Loucy (cell line): Measurements from ENCODE around the gene IL23R.

Experiments used
- H2AFZ ChIP-seq: fragments of 200-600 bp; sonication (generic); 2 replicates; pipeline ENCODE4 v1.6.0; 2016; ENCODE audit warnings: antibody characterized with exemption, mild to moderate bottlenecking, low read length, moderate library complexity
- H3F3A ChIP-seq: fragments of 200-600 bp; 2 replicates; pipeline ENCODE4 v1.6.0; 2016; ENCODE audit warnings: antibody characterized with exemption, low read depth, mild to moderate bottlenecking
- H3K27me3 ChIP-seq: fragments of 200-600 bp; sonication (generic); 2 replicates; pipeline ENCODE4 v1.6.1; 2014; ENCODE audit warnings: low read length, mild to moderate bottlenecking; ENCODE audit not compliant: insufficient read depth, poor library complexity, severe bottlenecking
- H3K36me3 ChIP-seq: fragments of 200-600 bp; sonication (generic); 2 replicates; pipeline ENCODE4 v1.6.1; 2016; ENCODE audit warnings: low read length; ENCODE audit not compliant: insufficient read depth
- H3K4me1 ChIP-seq: fragments of 200-600 bp; sonication (generic); 2 replicates; pipeline ENCODE4 v1.5.1; 2014; ENCODE audit warnings: low read length, mild to moderate bottlenecking; ENCODE audit not compliant: insufficient read depth, poor library complexity, severe bottlenecking
- H3K4me2 ChIP-seq: fragments of 200-600 bp; sonication (generic); 2 replicates; pipeline ENCODE4 v1.6.0; 2014; ENCODE audit warnings: antibody characterized with exemption, low read length, low read depth, mild to moderate bottlenecking; ENCODE audit not compliant: poor library complexity, severe bottlenecking
- H3K4me3 ChIP-seq: fragments of 200-600 bp; sonication (generic); 2 replicates; pipeline ENCODE4 v1.5.1; 2014; ENCODE audit warnings: low read length, mild to moderate bottlenecking, mixed read lengths; ENCODE audit not compliant: poor library complexity, severe bottlenecking
- H3K79me2 ChIP-seq: fragments of 200-600 bp; sonication (generic); 2 replicates; pipeline ENCODE4 v1.6.1; 2014; ENCODE audit warnings: low read length; ENCODE audit not compliant: insufficient read depth
- H3K9ac ChIP-seq: fragments of 200-600 bp; sonication (generic); 2 replicates; pipeline ENCODE4 v1.6.0; 2014; ENCODE audit warnings: mild to moderate bottlenecking, low read depth, low read length, moderate library complexity; ENCODE audit not compliant: poor library complexity, severe bottlenecking
- H3K9me2 ChIP-seq: fragments of 200-600 bp; sonication (generic); replicated peaks from 2 replicates; pipeline ENCODE4 v1.6.1; 2016; ENCODE audit warnings: low read depth, low read length, mixed read lengths
- H3K9me3 ChIP-seq: fragments of 200-600 bp; sonication (generic); 2 replicates; pipeline ENCODE4 v1.6.1; 2014; ENCODE audit warnings: mild to moderate bottlenecking, antibody characterized with exemption, low read length, low read depth; ENCODE audit not compliant: insufficient read depth
- H4K20me1 ChIP-seq: fragments of 200-600 bp; sonication (generic); 2 replicates; pipeline ENCODE4 v1.6.0; 2014; ENCODE audit warnings: antibody characterized with exemption, low read length, mild to moderate bottlenecking; ENCODE audit not compliant: insufficient read depth, poor library complexity, severe bottlenecking
- CTCF ChIP-seq: fragments of 200-600 bp; sonication (generic); conservative IDR thresholded peaks from 2 replicates; pipeline ENCODE4 v1.5.1; 2014; ENCODE audit warnings: mild to moderate bottlenecking, antibody characterized with exemption, low read length
- EZH2phosphoT487 ChIP-seq: fragments of 200-600 bp; IDR thresholded peaks from 2 replicates; pipeline ENCODE4 v1.6.1; 2018; ENCODE audit warnings: antibody characterized with exemption, mild to moderate bottlenecking, moderate library complexity, borderline replicate concordance

The IL23R gene

GRCh38 chr1:67216401-67216800, 50.1 kb downstream of the IL23R start:
- TF ChIP-seq CTCF (no peak), EZH2phosphoT487 (no peak)
- Histone ChIP-seq H3K4me3 (no peak overlapping the region), H3F3A (no peaks in the 10 kb centered on the region), H3K9me2 (no peaks in the 10 kb centered on the region), H3K79me2 (no peaks in the 10 kb centered on the region), H3K4me1 (peaks cover 5% of the 10 kb centered on the region), H3K36me3 (no peaks in the 10 kb centered on the region), H3K9me3 (no peaks in the 10 kb centered on the region), H3K4me2 (no peak overlapping the region), H3K27me3 (no peaks in the 10 kb centered on the region), H3K9ac (no peak overlapping the region), H2AFZ (no peak overlapping the region), H4K20me1 (no peaks in the 10 kb centered on the region)

DNA sequence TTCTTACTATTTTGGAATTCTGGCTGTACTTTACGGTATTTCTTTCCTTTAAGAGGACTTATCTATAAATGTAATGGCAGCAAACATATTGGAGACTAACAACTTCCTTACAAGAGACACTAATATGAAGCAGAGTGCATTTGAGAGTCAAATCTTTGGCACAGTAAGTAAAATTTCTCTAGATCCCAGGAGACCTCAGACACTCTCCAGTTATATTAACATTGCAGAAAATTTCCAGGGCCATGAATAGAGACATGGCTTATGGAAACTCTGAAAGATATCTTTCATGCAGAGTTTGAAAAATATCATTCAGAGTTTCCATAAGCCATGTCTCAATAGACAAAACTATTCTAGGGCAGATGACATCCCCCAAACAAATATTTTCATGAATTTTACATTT, 51.2 kb downstream of the IL23R start:
- H3K9me2 ChIP-seq, result no peaks in the 10 kb centered on the region
- H3K9ac ChIP-seq, result no peak overlapping the region

GRCh38 chr1:67217938-67218337, 51.7 kb downstream of the IL23R start:
- H4K20me1 ChIP-seq, result no peaks in the 10 kb centered on the region
- 0 out of 2 replicates have a peak overlapping the region, but pooled peaks have one; percentile 48 for H2AFZ ChIP-seq

More for the DNA sequence above, 51.2 kb downstream of the IL23R start:
- Histone ChIP-seq H3K27me3 (no peaks in the 10 kb centered on the region), H4K20me1 (no peaks in the 10 kb centered on the region), H3K79me2 (no peaks in the 10 kb centered on the region), H3K4me2 (no peak overlapping the region), H3K36me3 (no peaks in the 10 kb centered on the region), H3K4me1 (peaks cover 5% of the 10 kb centered on the region), H3K4me3 (no peak overlapping the region), H2AFZ (peak overlapping the region; percentile 48; the same call in 1 of the 2 replicates), H3K9me3 (no peaks in the 10 kb centered on the region), H3F3A (no peaks in the 10 kb centered on the region)
- TF ChIP-seq EZH2phosphoT487 (no peak), CTCF (no peak)

More at GRCh38 chr1:67217938-67218337, 51.7 kb downstream of the IL23R start:
- Histone ChIP-seq H3K4me3 (no peak overlapping the region), H3K27me3 (no peaks in the 10 kb centered on the region), H3K36me3 (no peaks in the 10 kb centered on the region), H3K4me1 (peaks cover 2% of the 10 kb centered on the region), H3F3A (no peaks in the 10 kb centered on the region), H3K9me2 (no peaks in the 10 kb centered on the region), H3K79me2 (no peaks in the 10 kb centered on the region), H3K9me3 (no peaks in the 10 kb centered on the region), H3K4me2 (no peak overlapping the region), H3K9ac (no peak overlapping the region)
- TF ChIP-seq CTCF, result no peak
- no peak for TF ChIP-seq EZH2phosphoT487
